ENCODE measurements around the gene TBX2.

Gene TBX2

GRCh38 chr17:61406971-61407911 is 7.6 kb downstream of the TBX2 start:
- no peaks in the 10 kb centered on the region for H3F3A ChIP-seq (ENCODE audit: low read depth)

GRCh38 chr17:61408151-61409041 is 8.8 kb downstream of the TBX2 start:
- Histone ChIP-seq H3K36me3 (ENCODE audit: insufficient read depth, low read length) (no peaks in the 10 kb centered on the region), H3K27me3 (ENCODE audit: insufficient read depth, low read length, poor library complexity, severe bottlenecking) (no peaks in the 10 kb centered on the region), H3F3A (ENCODE audit: low read depth) (no peaks in the 10 kb centered on the region), H3K4me2 (ENCODE audit: low read depth, low read length, poor library complexity, severe bottlenecking) (peak overlapping the region; percentile 84), H3K4me3 (ENCODE audit: low read length, poor library complexity, severe bottlenecking) (peak overlapping the region; percentile 73), H3K79me2 (ENCODE audit: insufficient read depth, low read length) (no peaks in the 10 kb centered on the region), H2AFZ (ENCODE audit: low read length) (peak overlapping the region; percentile 86), H4K20me1 (ENCODE audit: insufficient read depth, low read length, poor library complexity, severe bottlenecking) (no peaks in the 10 kb centered on the region), H3K9me3 (ENCODE audit: insufficient read depth, low read depth, low read length) (no peaks in the 10 kb centered on the region), H3K9me2 (replicated peaks; ENCODE audit: low read depth, low read length) (no peaks in the 10 kb centered on the region), H3K9ac (ENCODE audit: low read depth, low read length, poor library complexity, severe bottlenecking) (peak overlapping the region; percentile 71), H3K4me1 (ENCODE audit: insufficient read depth, low read length, poor library complexity, severe bottlenecking) (peaks cover 12% of the 10 kb centered on the region)
- TF ChIP-seq CTCF (conservative IDR thresholded peaks at IDR 0.05; ENCODE audit: low read length) = no peak
- TF ChIP-seq EZH2phosphoT487 (IDR thresholded peaks at IDR 0.05; ENCODE audit: borderline replicate concordance) = no peak

More at GRCh38 chr17:61406971-61407911, 7.6 kb downstream of the TBX2 start:
- Histone ChIP-seq H3K79me2 (ENCODE audit: insufficient read depth, low read length) (no peaks in the 10 kb centered on the region), H3K9me2 (replicated peaks; ENCODE audit: low read depth, low read length) (no peaks in the 10 kb centered on the region), H3K9ac (ENCODE audit: low read depth, low read length, poor library complexity, severe bottlenecking) (no peak overlapping the region), H2AFZ (ENCODE audit: low read length) (no peak overlapping the region), H4K20me1 (ENCODE audit: insufficient read depth, low read length, poor library complexity, severe bottlenecking) (no peaks in the 10 kb centered on the region), H3K4me3 (ENCODE audit: low read length, poor library complexity, severe bottlenecking) (no peak overlapping the region), H3K9me3 (ENCODE audit: insufficient read depth, low read depth, low read length) (no peaks in the 10 kb centered on the region), H3K4me2 (ENCODE audit: low read depth, low read length, poor library complexity, severe bottlenecking) (no peak overlapping the region), H3K4me1 (ENCODE audit: insufficient read depth, low read length, poor library complexity, severe bottlenecking) (peaks cover 3% of the 10 kb centered on the region), H3K36me3 (ENCODE audit: insufficient read depth, low read length) (no peaks in the 10 kb centered on the region), H3K27me3 (ENCODE audit: insufficient read depth, low read length, poor library complexity, severe bottlenecking) (no peaks in the 10 kb centered on the region)
- TF ChIP-seq CTCF (conservative IDR thresholded peaks at IDR 0.05; ENCODE audit: low read length) = no peak

- Histone ChIP-seq H3K9ac (ENCODE audit: low read depth, low read length, poor library complexity, severe bottlenecking) (peak overlapping the region; percentile 71), H3K4me1 (ENCODE audit: insufficient read depth, low read length, poor library complexity, severe bottlenecking) (peaks cover 12% of the 10 kb centered on the region), H3K27me3 (ENCODE audit: insufficient read depth, low read length, poor library complexity, severe bottlenecking) (no peaks in the 10 kb centered on the region), H3K9me2 (replicated peaks; ENCODE audit: low read depth, low read length) (no peaks in the 10 kb centered on the region), H3K36me3 (ENCODE audit: insufficient read depth, low read length) (no peaks in the 10 kb centered on the region), H3K79me2 (ENCODE audit: insufficient read depth, low read length) (no peaks in the 10 kb centered on the region), H4K20me1 (ENCODE audit: insufficient read depth, low read length, poor library complexity, severe bottlenecking) (no peaks in the 10 kb centered on the region), H3F3A (ENCODE audit: low read depth) (no peaks in the 10 kb centered on the region), H3K4me3 (ENCODE audit: low read length, poor library complexity, severe bottlenecking) (peak overlapping the region; percentile 73), H3K9me3 (ENCODE audit: insufficient read depth, low read depth, low read length) (no peaks in the 10 kb centered on the region), H2AFZ (ENCODE audit: low read length) (peak overlapping the region; percentile 86), H3K4me2 (ENCODE audit: low read depth, low read length, poor library complexity, severe bottlenecking) (peak overlapping the region; percentile 84)
- TF ChIP-seq CTCF (conservative IDR thresholded peaks at IDR 0.05; ENCODE audit: low read length) (peak; percentile 4; the same call in 1 of the 2 replicates), EZH2phosphoT487 (IDR thresholded peaks at IDR 0.05; ENCODE audit: borderline replicate concordance) (no peak)
Observed at GRCh38 chr17:61409301-61410112, 9.9 kb downstream of the TBX2 start.
